H1 (cell line): ENCODE data around the gene DTNB. TPM values are rescaled to one million over a fixed set of nuclear protein-coding genes. Genes with fewer than 3 reads are reported as not detected.

Experiments used
- CTCF ChIA-PET: fragments of 300-600 bp; sonication (Branson Sonifier 250); formaldehyde crosslinking; loops from one replicate; lab custom pipeline; 2021; ENCODE audit not compliant: partially characterized antibody; lab: Charles Lee
- POLR2A ChIA-PET: fragments of 300-600 bp; sonication (Branson Sonifier 250); formaldehyde crosslinking; loops from one replicate; lab custom pipeline; 2021; ENCODE audit warnings: inconsistent platforms; ENCODE audit not compliant: partially characterized antibody; lab: Charles Lee
- DNase-seq, 2 experiments: peaks; one replicate each; pipeline versions ENCODE4 v3.0.0 to v3.0.0-alpha.2; 2010 to 2022; ENCODE audit warnings: low spot score in 2 of 2, low read depth in 1 of 2, mixed read lengths in 1 of 2
- FAIRE-seq: peaks from 2 replicates; lab custom pipeline; 2011; peaks lifted over from hg19 to GRCh38; lab: Jason Lieb, UNC
- H2AFZ ChIP-seq: 2 replicates; pipeline ENCODE4 v1.8.1; 2012; ENCODE audit warnings: low read length, inconsistent platforms
- H2AK5ac ChIP-seq: 2 replicates; pipeline ENCODE4 v1.6.1; 2013; ENCODE audit warnings: low read depth, low read length
- H2BK120ac ChIP-seq: replicated peaks from 2 replicates; pipeline ENCODE3; 2013; ENCODE audit warnings: low read depth, low read length, inconsistent platforms
- H2BK12ac ChIP-seq: 2 replicates; pipeline ENCODE4 v1.6.1; 2013; ENCODE audit warnings: low read depth, low read length
- H2BK15ac ChIP-seq: 2 replicates; pipeline ENCODE4 v1.6.1; 2013; ENCODE audit warnings: low read length
- H2BK20ac ChIP-seq: 2 replicates; pipeline ENCODE4 v1.6.1; 2013; ENCODE audit warnings: low read length
- H2BK5ac ChIP-seq: 2 replicates; pipeline ENCODE4 v1.6.1; 2013; ENCODE audit warnings: low read depth, low read length
- H3K14ac ChIP-seq: 2 replicates; pipeline ENCODE4 v1.6.1; 2013; ENCODE audit warnings: inconsistent platforms; ENCODE audit not compliant: insufficient read length
- H3K18ac ChIP-seq: 2 replicates; pipeline ENCODE4 v1.6.1; 2013; ENCODE audit warnings: low read length; ENCODE audit errors: extremely low read depth
- H3K23ac ChIP-seq: 2 replicates; pipeline ENCODE4 v1.6.1; 2013; ENCODE audit warnings: inconsistent platforms; ENCODE audit not compliant: insufficient read length
- H3K23me2 ChIP-seq: 2 replicates; pipeline ENCODE4 v1.6.1; 2013; ENCODE audit warnings: low read depth, low read length
- H3K27ac ChIP-seq: 2 replicates; pipeline ENCODE4 v1.6.1; 2011; ENCODE audit warnings: low read depth, low read length, inconsistent platforms
- H3K27me3 ChIP-seq, 4 experiments: replicated peaks in 1 of 4; 1 replicate in 1 of 4; 2 replicates in 3 of 4; pipeline versions ENCODE4 v1.6.1 to v1.8.1; 2011 to 2013; ENCODE audit warnings: low read length in 3 of 4, mild to moderate bottlenecking in 3 of 4, inconsistent platforms in 2 of 4, mixed read lengths in 2 of 4, moderate library complexity in 1 of 4; ENCODE audit not compliant: control insufficient read depth in 3 of 4, insufficient read depth in 3 of 4; ENCODE audit errors: extremely low read depth in 1 of 4
- H3K36me3 ChIP-seq, 4 experiments: 2 replicates each; pipeline versions ENCODE4 v1.6.1 to v1.8.1; 2011 to 2013; ENCODE audit warnings: mild to moderate bottlenecking in 4 of 4, low read length in 3 of 4, moderate library complexity in 2 of 4, control low read depth in 1 of 4, inconsistent platforms in 1 of 4; ENCODE audit not compliant: insufficient read depth in 4 of 4, control insufficient read depth in 2 of 4
- H3K4ac ChIP-seq: replicated peaks from 2 replicates; pipeline ENCODE3; 2013; ENCODE audit warnings: low read length, low read depth, mixed read lengths, inconsistent platforms; ENCODE audit not compliant: insufficient read length
- H3K4me1 ChIP-seq, 4 experiments: replicated peaks in 1 of 4; 1 replicate in 1 of 4; 2 replicates in 3 of 4; pipeline versions ENCODE4 v1.6.1 to v1.8.1; 2011 to 2013; ENCODE audit warnings: low read length in 3 of 4, inconsistent platforms in 2 of 4, mixed read lengths in 1 of 4; ENCODE audit not compliant: insufficient read depth in 4 of 4, control insufficient read depth in 3 of 4
- H3K4me2 ChIP-seq, 2 experiments: 2 replicates each; pipeline versions ENCODE4 v1.6.1 to v1.8.1; 2011 to 2013; ENCODE audit warnings: low read depth in 2 of 2, low read length in 2 of 2, control low read depth in 1 of 2, inconsistent platforms in 1 of 2, mild to moderate bottlenecking in 1 of 2; ENCODE audit not compliant: insufficient read depth in 1 of 2
- H3K4me3 ChIP-seq, 4 experiments: fragments of 200-600, 300-600 bp in 1 of 4; sonication (generic), shearing (Covaris generic), sonication (Bioruptor Twin) in 1 of 4; 2 replicates each; pipeline versions ENCODE4 v1.5.1 to v1.8.1; 2011 to 2016; ENCODE audit warnings: low read length in 4 of 4, low read depth in 3 of 4, control low read depth in 2 of 4, inconsistent platforms in 2 of 4, mild to moderate bottlenecking in 2 of 4, mixed read lengths in 1 of 4, moderate library complexity in 1 of 4; ENCODE audit not compliant: insufficient read depth in 2 of 4; ENCODE audit errors: extremely low read depth in 1 of 4
- H3K56ac ChIP-seq: replicated peaks from 2 replicates; pipeline ENCODE3; 2013; ENCODE audit warnings: low read depth, mild to moderate bottlenecking, mixed read lengths, low read length, inconsistent platforms; ENCODE audit not compliant: insufficient read length
- H3K79me1 ChIP-seq: 2 replicates; pipeline ENCODE4 v1.6.1; 2013; ENCODE audit warnings: low read depth, low read length, control low read depth
- H3K79me2 ChIP-seq, 2 experiments: 2 replicates each; pipeline versions ENCODE4 v1.6.1 to v1.8.1; 2012 to 2013; ENCODE audit warnings: low read length in 2 of 2, mild to moderate bottlenecking in 2 of 2, inconsistent platforms in 1 of 2; ENCODE audit not compliant: insufficient read depth in 2 of 2, control insufficient read depth in 1 of 2
- H3K9ac ChIP-seq, 4 experiments: replicated peaks in 1 of 4; 1 replicate in 1 of 4; 2 replicates in 3 of 4; pipeline versions ENCODE4 v1.6.1 to v1.8.1; 2011 to 2013; ENCODE audit warnings: low read depth in 3 of 4, low read length in 3 of 4, control low read depth in 2 of 4, mild to moderate bottlenecking in 2 of 4, moderate library complexity in 2 of 4, inconsistent platforms in 1 of 4; ENCODE audit errors: extremely low read depth in 1 of 4
- H3K9me3 ChIP-seq, 2 experiments: 2 replicates each; pipeline versions ENCODE4 v1.6.1 to v1.8.1; 2012 to 2013; ENCODE audit warnings: mild to moderate bottlenecking in 2 of 2, moderate library complexity in 2 of 2, control low read depth in 1 of 2, inconsistent platforms in 1 of 2, low read depth in 1 of 2, low read length in 1 of 2, mixed read lengths in 1 of 2; ENCODE audit not compliant: insufficient read depth in 2 of 2
- H4K20me1 ChIP-seq, 2 experiments: replicated peaks in 1 of 2; 2 replicates each; pipeline versions ENCODE3 to v1.8.1; 2011 to 2013; ENCODE audit warnings: inconsistent platforms in 2 of 2, low read length in 2 of 2, mild to moderate bottlenecking in 1 of 2; ENCODE audit not compliant: insufficient read depth in 2 of 2, control insufficient read depth in 1 of 2
- H4K5ac ChIP-seq: 2 replicates; pipeline ENCODE4 v1.6.1; 2013; ENCODE audit warnings: low read length, low read depth, mixed read lengths, inconsistent platforms; ENCODE audit not compliant: insufficient read length
- H4K8ac ChIP-seq: 2 replicates; pipeline ENCODE4 v1.8.0; 2013; ENCODE audit warnings: mild to moderate bottlenecking, moderate library complexity, low read length, inconsistent platforms; ENCODE audit not compliant: insufficient read depth; ENCODE audit errors: extremely low read depth
- H4K91ac ChIP-seq: replicated peaks from 2 replicates; pipeline ENCODE3; 2013; ENCODE audit warnings: low read length, mixed read lengths, inconsistent platforms; ENCODE audit not compliant: insufficient read length
- CREB1 ChIP-seq: IDR thresholded peaks from 2 replicates; pipeline ENCODE4 v1.6.1; 2012; ENCODE audit warnings: inconsistent platforms
- HDAC2 ChIP-seq, 2 experiments: fragments of 300-600 bp in 1 of 2; sonication (generic) in 1 of 2; IDR thresholded peaks; 2 replicates each; pipeline ENCODE4 v1.6.1; 2011 to 2012; ENCODE audit warnings: low read depth in 2 of 2, low read length in 2 of 2, mild to moderate bottlenecking in 2 of 2, moderate library complexity in 2 of 2, borderline replicate concordance in 1 of 2, inconsistent platforms in 1 of 2
- RNF2 ChIP-seq: fragments of 200-900, 300-1000 bp; sonication (generic); IDR thresholded peaks from 2 replicates; pipeline ENCODE4 v1.7.1; 2016; ENCODE audit warnings: borderline replicate concordance, low read depth, mild to moderate bottlenecking, antibody characterized with exemption, low read length; ENCODE audit not compliant: poor library complexity, severe bottlenecking; ENCODE audit errors: missing control alignments
- SRF ChIP-seq: IDR thresholded peaks from 2 replicates; pipeline ENCODE4 v1.6.1; 2011; ENCODE audit warnings: mild to moderate bottlenecking, low read depth, low read length, moderate library complexity
- WGBS, 2 experiments: shearing (Covaris generic) in 1 of 2; methylation state at CpG; one replicate each; pipeline versions ENCODE4 v1.1.6 to v1.1.7; 2013 to 2015; ENCODE audit warnings: low lambda C conversion rate in 2 of 2, mixed read lengths in 2 of 2, inconsistent platforms in 1 of 2, low coverage in 1 of 2, missing lambda C conversion rate in 1 of 2; ENCODE audit not compliant: insufficient replicate concordance in 2 of 2, insufficient coverage in 1 of 2, insufficient read length in 1 of 2; ENCODE audit errors: extremely low coverage in 1 of 2, missing lambda C conversion rate in 1 of 2; 5-methylcytosine and 5-hydroxymethylcytosine counted together
- polyA plus RNA-seq, 7 experiments: library from polyadenylated mRNA; depleted of rRNA in 3 of 7; stranded (reverse) in 5 of 7; unstranded in 2 of 7; fragments of >200 nt in 5 of 7; fragments of 200-250 nt in 2 of 7; gene quantifications; 1 replicate in 5 of 7; 2 replicates in 1 of 7; 4 replicates in 1 of 7; pipeline versions ENCODE4 v1.2.1 to v1.2.3, GENCODE V29; 2011 to 2013; ENCODE audit warnings: missing spikeins in 2 of 7, mixed read lengths in 2 of 7
- total RNA-seq: library from RNA; stranded (reverse); fragmentation: NEBNext Ultra II Directional; extraction: Animal tissue kit (Norgen Biotek cat#: 25700); gene quantifications from 2 replicates; pipeline ENCODE4 v1.2.1, GENCODE V29; 2021

Gene DTNB
- total and polyA plus RNA-seq, 2 of the 8 experiments (the other 6 are each of a cell fraction or from before 2014, with no cell fraction given), result 39.6 to 49.5 TPM

DNA sequence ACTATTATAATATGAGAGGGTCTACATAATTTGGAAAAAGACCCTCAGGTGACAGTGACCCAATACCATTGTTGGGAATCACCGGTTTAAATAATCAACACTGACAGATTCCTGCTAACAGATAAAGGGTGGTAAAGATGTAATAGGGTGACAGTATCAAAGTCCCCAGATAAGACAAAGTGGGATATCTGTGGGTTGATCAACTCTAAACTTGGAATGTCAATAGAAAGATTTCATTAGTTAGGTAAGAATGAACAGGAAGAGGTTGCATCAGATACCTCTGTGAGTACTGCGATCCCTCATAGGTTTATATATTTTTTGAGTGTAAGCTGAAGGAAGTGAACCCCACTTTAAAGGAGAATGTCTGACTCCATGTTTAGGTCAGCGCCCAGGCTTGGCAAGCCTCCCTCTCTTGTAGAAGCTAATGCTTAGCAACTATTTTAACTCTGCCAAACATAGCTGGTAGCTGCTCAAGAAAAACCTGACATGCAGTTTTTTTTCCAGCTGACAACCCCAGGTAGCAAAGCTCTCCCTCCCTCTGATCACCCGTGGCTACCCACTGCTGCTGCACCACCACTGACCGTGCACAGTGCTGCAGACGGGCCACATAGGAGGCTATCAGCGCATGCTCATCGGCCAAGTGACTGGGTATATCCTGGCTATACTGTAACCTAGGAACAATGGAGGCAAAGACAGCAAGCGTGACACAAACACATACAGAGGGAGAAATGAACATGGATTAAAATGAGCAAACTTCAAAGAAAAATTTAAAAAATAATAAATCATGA, 218.4 kb downstream of the DTNB start:
- Histone ChIP-seq H3K9me3 (no peaks in the 10 kb centered on the region), H3K36me3 (no peaks in the 10 kb centered on the region), H3K79me2 (no peaks in the 10 kb centered on the region), H3K23me2 (no peaks in the 10 kb centered on the region), H3K56ac (no peak overlapping the region), H4K8ac (no peak overlapping the region), H4K5ac (no peak overlapping the region), H3K4ac (no peak overlapping the region), H3K79me1 (no peaks in the 10 kb centered on the region; the same call in 1 of the 2 replicates), H3K4me1 (no peaks in the 10 kb centered on the region), H2BK15ac (no peak overlapping the region), H3K23ac (no peak overlapping the region), H3K27ac (no peak overlapping the region), H3K4me2 (no peak overlapping the region), H3K9ac (no peak overlapping the region), H3K4me3 (no peak overlapping the region), H2BK20ac (no peak overlapping the region), H3K27me3 (no peaks in the 10 kb centered on the region), H3K14ac (no peak overlapping the region), H2AFZ (no peak overlapping the region), H4K91ac (no peak overlapping the region), H3K18ac (no peak overlapping the region), H2AK5ac (no peak overlapping the region), H2BK5ac (no peak overlapping the region), H2BK120ac (no peak overlapping the region), H4K20me1 (no peaks in the 10 kb centered on the region), H2BK12ac (no peak overlapping the region)
- POLR2A ChIA-PET, result no interaction called here
- DNase-seq, result no peak
- TF ChIP-seq RNF2, result no peak
- no peak for TF ChIP-seq CREB1
- TF ChIP-seq SRF, result no peak
- TF ChIP-seq HDAC2 (IDR thresholded peaks at IDR 0.05; ENCODE audit: borderline replicate concordance in 1 of 2, low read depth in 2 of 2, low read length in 2 of 2), result no peak
- CTCF ChIA-PET, result interaction anchor here (0.6 to 1.7 kb wide), 4 partner anchors 9 to 244 kb away, joined by 3 to 6 read pairs (median 3); no protein-coding TSS in a partner anchor
- no peak for FAIRE-seq
- WGBS, 2 experiments, result 89% methylated on average over 9 of the region's 9 CpGs; no CpG with 5 or more reads in 1 of the 2 experiments
